DMS 273 (cell line): Measurements from ENCODE around the gene CLEC18C.
"Not testable (repeated sequence)": the region's sequence is repeated elsewhere in the genome, so short reads cannot be mapped to it uniquely, and the experiment has no call there.

Experiments used
- DNase-seq: peaks from one replicate; lab custom pipeline; 2025; ENCODE audit not compliant: unreplicated experiment; lab: John Stamatoyannopoulos, UW

CLEC18C gene

GRCh38 chr16:70173212-70173837 is at the start of gene CLEC18C:
Gene CLEC18C, plus strand, starts transcription at chr16:70173787. Its CDS starts 492 bp downstream, at chr16:70174279.
- peak; percentile 69 for DNase-seq

- DNase-seq, result not testable (repeated sequence)
Measured at GRCh38 chr16:70123822-70124221, 49.8 kb upstream of the CLEC18C start.

GRCh38 chr16:70126226-70126625 is 47.4 kb upstream of the CLEC18C start:
- DNase-seq, result not testable (repeated sequence)

- not testable (repeated sequence) for DNase-seq
Measured at GRCh38 chr16:70127706-70128105, 45.9 kb upstream of the CLEC18C start.

GRCh38 chr16:70128844-70129243 is 44.7 kb upstream of the CLEC18C start:
- DNase-seq, result not testable (repeated sequence)

GRCh38 chr16:70135796-70136195 is 37.8 kb upstream of the CLEC18C start:
- DNase-seq, result not testable (repeated sequence)

- not testable (repeated sequence) for DNase-seq
Measured at GRCh38 chr16:70136595-70136994, 37.0 kb upstream of the CLEC18C start.

GRCh38 chr16:70142739-70143138 is 30.8 kb upstream of the CLEC18C start:
- DNase-seq, result not testable (repeated sequence)

GRCh38 chr16:70143231-70143895 is 30.2 kb upstream of the CLEC18C start:
- not testable (repeated sequence) for DNase-seq

- not testable (repeated sequence) for DNase-seq
Measured at GRCh38 chr16:70147853-70148252, 25.7 kb upstream of the CLEC18C start.

GRCh38 chr16:70148453-70148852 is 25.1 kb upstream of the CLEC18C start:
- not testable (repeated sequence) for DNase-seq

GRCh38 chr16:70149296-70149695 is 24.3 kb upstream of the CLEC18C start:
- DNase-seq, result not testable (repeated sequence)

- no peak for DNase-seq
Measured at GRCh38 chr16:70151391-70151790, 22.2 kb upstream of the CLEC18C start.

GRCh38 chr16:70151941-70152509 is 21.6 kb upstream of the CLEC18C start:
- no peak for DNase-seq

GRCh38 chr16:70152578-70153302 is 20.8 kb upstream of the CLEC18C start:
- no peak for DNase-seq

GRCh38 chr16:70154736-70155135 is 18.9 kb upstream of the CLEC18C start:
- not testable (repeated sequence) for DNase-seq

GRCh38 chr16:70156207-70156978 is 17.2 kb upstream of the CLEC18C start:
- DNase-seq, result no peak

- DNase-seq, result no peak
Measured at GRCh38 chr16:70157105-70157476, 16.5 kb upstream of the CLEC18C start.

GRCh38 chr16:70157477-70158260 is 15.9 kb upstream of the CLEC18C start:
- no peak for DNase-seq
